ENCODE data around the gene ATXN1. TPM values are rescaled to one million over a fixed set of nuclear protein-coding genes. Genes with fewer than 3 reads are reported as not detected.

The ATXN1 gene
- total RNA-seq (2014; rRNA removed; shearing (Covaris generic)), result 13.4 and 17.2 TPM in 2 replicates
- 9.8 and 20.6 TPM in 2 replicates for polyA plus RNA-seq (2015; cell fraction: cytosol; rRNA removed)
- 36.2 and 46.0 TPM in 2 replicates for polyA plus RNA-seq (2015; cell fraction: nucleus; rRNA removed)

DNA sequence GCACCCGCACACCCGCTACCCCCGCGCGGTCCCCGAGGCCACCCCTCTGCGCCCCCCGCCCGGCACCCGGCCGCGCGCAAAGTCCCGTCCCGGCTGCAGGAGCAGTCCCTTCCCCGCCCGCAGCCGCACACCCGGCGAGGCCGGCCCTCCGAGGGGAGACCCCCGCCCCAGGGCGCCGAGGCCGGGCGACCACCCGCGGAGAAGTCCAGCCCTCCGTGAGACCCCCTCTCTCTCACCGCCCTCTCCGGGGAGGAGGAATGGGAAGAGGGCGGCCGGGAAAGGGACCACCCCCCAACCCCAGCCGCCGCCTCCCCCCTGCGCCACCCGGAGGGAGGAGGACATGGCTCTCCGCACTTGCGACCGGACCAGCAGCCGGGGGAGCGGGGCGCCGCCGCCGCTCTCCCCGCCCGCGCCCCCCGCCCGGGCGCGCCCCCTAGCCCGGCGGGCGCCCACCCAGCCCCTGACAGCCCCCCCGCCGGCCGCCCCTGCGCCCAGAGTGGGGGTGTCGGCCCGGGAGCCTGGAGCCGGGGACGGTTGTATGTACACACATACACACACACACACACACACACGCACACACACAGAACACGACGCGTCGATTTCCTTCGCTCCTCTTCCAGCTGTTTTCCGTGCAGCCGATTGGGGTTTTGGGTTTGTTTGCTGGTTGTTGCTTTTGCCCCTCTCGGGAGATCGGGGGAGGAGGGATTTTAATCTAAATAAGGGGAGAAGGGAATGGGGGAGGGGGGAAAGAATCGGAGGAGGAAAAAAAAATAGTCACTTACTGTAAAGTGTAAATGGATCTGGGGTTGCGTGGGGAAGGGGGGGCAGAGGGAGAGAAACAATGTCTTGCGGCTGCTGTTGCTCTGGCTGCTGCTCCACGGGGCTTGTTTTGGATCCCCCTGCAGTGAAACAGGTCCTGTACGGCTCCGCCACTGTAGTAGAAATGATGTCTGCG is at the start of gene ATXN1:
ATXN1 (minus strand) TSS at position 945 of the 955 bp plus-strand sequence.
- peak; percentile 64 for DNase-seq (ENCODE audit: low read depth, low spot score)
- in situ Hi-C loops (cut with HindIII; ENCODE audit: low pct_unique_long_range_greater_than_20kb, low sequenced_read_pairs), result no loop called here

DNA sequence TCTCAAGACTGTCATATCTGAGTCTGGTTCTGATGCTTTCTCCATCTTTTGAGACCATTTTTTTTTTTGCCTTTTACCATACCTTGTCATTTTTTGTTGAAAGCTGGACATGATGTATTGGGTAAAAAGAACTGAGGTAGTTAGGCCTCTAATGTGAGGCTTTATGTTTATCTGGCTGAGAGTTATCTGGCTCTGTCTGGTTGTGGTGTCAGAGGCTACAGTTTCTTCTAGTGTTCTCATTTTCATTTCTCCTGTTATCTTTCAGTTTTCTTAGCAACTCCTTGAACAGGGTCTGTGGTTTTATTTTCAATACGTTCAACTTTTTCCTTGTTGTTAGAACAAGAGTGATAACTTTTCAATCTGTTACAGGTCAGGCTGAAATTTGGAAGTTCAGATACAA is 49.2 kb upstream of the ATXN1 start:
- in situ Hi-C loops (cut with HindIII; ENCODE audit: low pct_unique_long_range_greater_than_20kb, low sequenced_read_pairs), result no loop called here
- DNase-seq (ENCODE audit: low read depth, low spot score), result no peak

DNA sequence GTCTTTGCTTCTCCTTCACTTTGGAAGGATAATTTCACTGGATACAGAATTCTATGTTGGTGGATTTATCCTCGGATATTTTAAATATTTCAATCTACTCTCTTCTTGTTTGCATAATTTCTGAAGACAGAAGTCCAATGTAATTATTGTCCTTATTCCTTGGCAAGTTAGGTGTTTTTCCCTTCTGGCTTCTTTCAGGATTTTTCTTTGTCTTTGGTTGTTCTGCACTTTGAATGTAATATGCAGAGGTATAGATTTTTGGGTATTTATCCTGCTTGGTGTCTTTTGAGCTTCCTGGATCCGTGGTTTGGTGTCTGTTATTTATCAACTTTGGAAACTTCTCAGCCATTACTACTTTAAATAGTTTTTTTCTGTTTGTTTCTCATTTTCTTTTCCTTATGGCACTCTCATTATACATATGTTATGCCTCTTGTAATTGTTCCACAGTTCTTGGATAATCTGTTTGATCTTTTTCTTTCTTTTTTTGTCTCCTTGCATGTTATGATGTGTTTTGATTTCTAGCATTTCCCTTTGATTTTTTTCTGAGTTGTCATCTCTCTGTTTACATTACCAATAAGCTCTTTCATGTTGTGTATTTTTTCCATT is 48.6 kb upstream of the ATXN1 start:
- no peak for DNase-seq (ENCODE audit: low read depth, low spot score)
- in situ Hi-C loops (cut with HindIII; ENCODE audit: low pct_unique_long_range_greater_than_20kb, low sequenced_read_pairs), result no loop called here

DNA sequence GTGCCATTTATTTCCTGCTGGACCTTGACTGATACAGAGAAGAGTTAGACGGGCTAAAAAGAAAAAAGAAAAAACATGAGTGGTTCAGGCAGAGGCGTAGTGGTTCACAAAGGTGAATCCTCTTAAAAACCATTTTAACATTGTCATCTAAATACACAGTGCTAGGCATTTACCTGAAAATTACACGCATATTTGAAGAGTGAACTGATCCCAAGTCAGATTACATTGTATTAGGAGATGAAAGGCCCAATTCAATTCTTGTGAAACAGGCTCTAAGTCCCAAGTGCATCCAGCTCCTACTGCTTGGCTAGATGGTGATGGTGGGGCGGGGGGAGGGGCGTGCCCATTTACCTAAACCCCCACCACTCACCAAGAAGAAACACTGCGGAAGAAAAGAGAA is 46.7 kb upstream of the ATXN1 start:
- in situ Hi-C loops (cut with HindIII; ENCODE audit: low pct_unique_long_range_greater_than_20kb, low sequenced_read_pairs), result no loop called here
- no peak for DNase-seq (ENCODE audit: low read depth, low spot score)

DNA sequence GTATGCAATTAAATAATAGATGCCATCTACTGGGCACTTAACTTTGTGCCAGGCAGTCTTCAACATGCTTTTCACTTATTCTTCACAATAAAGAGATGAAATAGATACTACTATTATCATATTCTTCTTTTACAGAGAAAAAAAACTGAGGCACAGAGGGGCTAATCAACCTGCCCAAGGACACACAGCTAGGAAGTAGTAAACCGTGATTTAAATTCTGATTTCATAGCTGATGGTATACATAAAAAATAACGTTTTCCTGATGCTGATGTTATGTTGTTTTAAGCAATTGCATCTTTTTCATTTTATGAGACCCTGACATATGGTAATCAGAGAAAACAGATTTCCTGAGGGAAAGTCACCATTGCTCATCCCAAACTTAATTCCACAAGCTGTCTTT is 45.1 kb upstream of the ATXN1 start:
- no peak for DNase-seq (ENCODE audit: low read depth, low spot score)
- in situ Hi-C loops (cut with HindIII; ENCODE audit: low pct_unique_long_range_greater_than_20kb, low sequenced_read_pairs), result no loop called here

DNA sequence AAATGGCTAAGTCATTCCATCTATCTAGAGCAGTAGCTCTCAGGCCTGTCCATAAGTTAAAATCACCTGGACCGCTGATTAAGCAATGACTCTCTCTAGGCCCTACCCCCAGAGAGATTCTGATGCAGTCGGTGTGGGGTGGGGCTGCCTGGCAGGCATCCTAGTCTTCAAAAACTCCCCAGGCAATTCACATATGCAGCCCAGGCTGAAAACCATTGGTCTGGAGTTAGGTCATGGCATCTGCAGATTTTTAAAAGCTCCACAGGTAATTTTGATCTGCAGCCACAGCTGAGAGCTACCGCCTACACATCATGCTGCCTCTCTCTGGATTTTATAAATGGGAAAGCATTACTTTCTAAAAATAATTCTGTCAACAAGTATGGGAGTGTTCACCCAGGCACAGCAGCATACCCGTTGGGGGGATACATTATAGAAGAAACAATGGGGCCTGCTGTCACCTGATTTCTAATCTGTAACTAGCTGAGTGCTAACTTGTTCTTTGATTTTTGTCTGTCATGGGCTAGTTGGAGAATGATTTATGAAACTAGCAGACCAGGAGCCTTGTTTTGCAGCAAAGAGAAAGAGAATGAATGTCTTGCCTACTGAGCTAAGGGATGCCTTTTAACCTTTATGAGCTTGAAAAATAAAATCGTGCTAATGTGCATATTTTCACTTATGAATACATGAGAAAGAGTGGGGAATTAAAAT is 44.1 kb upstream of the ATXN1 start:
- in situ Hi-C loops (cut with HindIII; ENCODE audit: low pct_unique_long_range_greater_than_20kb, low sequenced_read_pairs), result no loop called here

DNA sequence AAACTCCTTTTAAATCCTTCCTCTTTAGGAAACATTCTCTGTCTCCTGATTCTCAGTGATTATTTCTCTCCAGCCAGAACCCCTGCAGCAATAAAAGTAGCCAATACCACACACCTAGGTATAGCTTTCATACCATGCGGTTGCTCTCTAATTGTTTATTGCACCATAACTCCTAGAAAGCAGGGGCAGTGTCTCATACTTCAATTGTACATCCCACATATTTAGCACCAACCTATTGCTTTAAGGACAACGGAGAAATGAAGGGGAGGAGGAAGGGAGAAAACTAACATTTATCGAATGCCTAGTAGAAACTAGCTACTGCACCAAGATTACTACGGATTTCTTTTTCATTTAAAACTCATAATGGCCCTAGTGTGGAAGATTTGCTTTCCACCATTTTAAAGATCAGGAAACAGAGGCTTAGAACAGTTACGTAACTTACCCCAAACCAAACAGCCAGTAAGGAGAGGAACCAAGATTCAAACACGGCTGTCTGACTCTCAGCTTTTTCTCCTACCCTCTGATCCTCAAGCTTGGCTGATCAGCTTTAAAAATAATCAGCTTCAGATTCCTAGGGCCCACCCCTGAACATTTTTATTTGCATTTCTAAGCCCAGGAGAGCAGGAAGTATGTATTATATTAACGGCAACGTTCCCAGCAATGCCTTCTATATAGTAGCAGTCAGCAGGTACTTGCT is 43.4 kb upstream of the ATXN1 start:
- DNase-seq (ENCODE audit: low read depth, low spot score), result no peak
- in situ Hi-C loops (cut with HindIII; ENCODE audit: low pct_unique_long_range_greater_than_20kb, low sequenced_read_pairs), result no loop called here

More for the DNA sequence above, 44.1 kb upstream of the ATXN1 start:
- DNase-seq (ENCODE audit: low read depth, low spot score), result no peak

DNA sequence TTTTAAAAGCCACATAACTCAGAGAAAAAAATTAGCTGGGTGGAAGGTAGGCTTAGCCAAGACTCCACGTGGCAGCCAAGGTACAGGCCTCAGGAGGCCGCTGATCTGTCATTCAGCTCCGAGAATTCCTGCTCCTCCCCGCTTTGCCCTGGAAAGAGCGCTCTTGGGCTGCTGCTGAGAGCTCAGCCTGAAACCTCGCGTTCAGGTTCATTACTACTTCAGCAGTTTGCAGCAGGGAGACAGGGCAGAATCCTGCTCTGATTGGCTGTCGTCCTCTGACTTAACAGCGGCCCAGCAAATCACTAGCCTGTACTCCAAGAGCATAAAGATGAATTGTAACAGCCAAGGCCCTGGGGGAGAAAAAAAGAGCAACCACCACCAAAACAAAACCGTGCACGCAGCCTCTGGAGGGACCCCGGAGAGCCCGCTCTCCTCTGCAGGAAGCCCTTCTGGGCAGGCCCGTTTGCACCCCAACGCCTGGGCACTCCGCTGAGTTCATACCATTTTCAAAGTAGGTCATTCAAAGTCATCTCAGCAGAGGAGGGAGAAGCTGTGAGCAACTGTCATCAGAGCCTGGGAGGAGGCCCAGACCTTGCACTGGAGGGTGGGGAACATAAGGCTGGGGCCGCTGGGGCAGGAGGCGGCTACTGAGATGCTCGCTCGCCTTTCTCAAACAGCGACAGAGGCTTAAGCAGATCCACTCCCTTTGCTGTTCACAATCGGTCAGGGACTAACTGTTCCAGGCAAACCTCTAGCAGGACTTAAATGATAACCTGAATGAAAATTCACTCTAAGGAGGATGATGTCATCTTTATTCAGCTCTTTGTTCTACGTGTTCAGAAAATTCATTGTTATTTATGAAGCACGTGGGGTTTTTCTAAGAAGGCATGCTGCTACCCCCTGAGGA is 42.3 kb upstream of the ATXN1 start:
- peak; percentile 20 for DNase-seq (ENCODE audit: low read depth, low spot score)
- in situ Hi-C loops (cut with HindIII; ENCODE audit: low pct_unique_long_range_greater_than_20kb, low sequenced_read_pairs), result no loop called here

DNA sequence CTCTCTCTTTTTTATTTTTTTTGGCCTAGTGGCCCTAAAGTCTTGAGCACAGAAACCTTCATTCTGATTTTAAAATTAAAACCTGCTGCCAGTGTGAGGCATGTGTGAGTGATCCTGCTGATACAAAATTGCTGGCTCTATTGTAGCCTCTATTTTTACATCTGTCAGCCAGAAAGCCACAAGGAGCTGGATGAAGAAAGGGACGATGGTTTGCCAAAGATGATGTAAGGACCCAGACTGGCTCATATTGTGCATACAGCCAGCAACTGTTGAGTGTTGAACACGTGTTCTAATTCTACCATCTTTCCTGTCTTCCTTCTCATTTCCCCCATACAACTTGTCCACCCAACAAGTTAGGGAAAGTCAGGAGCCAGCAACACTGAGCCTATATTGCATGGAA is 40.8 kb upstream of the ATXN1 start:
- no peak for DNase-seq (ENCODE audit: low read depth, low spot score)
- in situ Hi-C loops (cut with HindIII; ENCODE audit: low pct_unique_long_range_greater_than_20kb, low sequenced_read_pairs), result no loop called here

DNA sequence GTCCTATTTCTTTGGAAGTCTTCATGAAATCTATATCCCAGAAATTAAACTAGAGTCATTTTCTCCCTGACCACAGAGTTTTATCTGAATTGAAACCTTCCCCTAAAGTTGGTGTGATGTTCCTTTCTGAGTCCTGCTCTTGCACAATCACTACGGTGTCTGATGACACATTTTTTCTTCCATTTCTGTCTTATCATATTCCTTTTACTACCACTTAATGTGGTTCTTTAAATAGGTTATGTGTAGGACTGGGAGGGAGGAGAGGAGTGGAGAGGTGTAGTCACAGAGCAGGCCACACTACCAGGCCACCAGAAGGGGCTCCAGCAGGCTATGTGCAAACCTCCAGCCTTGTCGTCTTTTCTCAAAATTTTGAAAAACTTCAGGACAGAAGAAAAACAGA is 39.7 kb upstream of the ATXN1 start:
- no peak for DNase-seq (ENCODE audit: low read depth, low spot score)
- in situ Hi-C loops (cut with HindIII; ENCODE audit: low pct_unique_long_range_greater_than_20kb, low sequenced_read_pairs), result no loop called here

DNA sequence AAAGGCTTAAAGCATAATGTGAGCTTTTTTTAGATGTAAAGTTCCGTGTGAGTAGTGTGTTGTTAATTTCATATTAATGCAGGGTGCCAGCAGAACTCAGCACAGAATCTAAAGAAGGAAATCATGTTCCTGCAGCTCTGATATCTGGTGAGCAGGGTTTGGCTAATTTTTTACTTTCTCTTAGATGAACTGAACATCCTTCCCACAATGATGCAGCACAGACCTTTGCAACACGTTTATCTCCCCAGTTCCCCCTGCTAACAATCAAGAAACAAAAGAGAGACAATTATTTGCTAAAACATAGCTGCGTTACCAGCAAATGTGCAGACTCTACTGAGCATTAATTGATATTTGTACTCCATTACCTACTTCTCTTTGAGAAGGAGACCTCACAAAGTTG is 39.1 kb upstream of the ATXN1 start:
- in situ Hi-C loops (cut with HindIII; ENCODE audit: low pct_unique_long_range_greater_than_20kb, low sequenced_read_pairs), result no loop called here
- no peak for DNase-seq (ENCODE audit: low read depth, low spot score)

DNA sequence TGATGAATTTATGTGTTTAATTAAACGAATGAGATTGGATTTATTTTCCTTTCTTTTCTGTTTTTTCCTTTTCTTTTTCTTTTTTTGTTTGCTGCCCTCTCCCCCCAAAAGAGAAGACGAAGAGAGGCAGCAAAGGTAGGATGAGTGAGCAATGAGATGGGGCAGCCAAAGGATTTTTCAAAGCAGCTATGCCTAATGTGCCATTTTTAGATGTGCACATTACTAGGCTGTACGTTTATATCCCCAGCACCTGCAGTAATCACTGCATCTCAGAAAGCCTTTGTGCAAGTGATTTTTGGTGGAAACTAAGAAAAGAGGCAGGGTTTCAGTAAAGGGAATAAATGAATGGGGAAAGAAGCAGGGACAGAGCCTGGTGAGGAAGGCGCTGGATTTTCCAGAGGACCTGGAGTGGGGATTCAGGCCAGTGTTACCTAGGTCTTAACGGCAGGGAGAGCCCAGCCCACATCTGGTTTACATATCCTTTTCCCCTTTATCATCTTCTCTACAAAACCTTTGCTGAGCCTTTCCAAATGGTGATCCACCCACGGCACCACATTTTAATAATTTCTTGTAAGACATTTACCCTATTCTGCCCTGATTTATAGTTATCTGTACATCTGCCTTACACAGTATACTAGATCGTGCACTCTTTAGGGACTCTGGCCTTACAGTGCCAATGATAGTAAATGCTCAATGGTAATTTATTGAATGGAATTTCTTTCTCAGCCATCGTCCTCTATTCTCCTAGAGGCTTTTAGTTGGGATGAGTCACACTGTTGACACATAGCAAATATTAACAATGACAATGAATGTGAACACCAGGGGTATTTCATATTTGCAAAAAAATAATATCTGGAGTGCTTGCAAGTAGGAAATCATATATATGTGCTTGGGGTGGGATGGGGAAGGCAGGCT is 38.3 kb upstream of the ATXN1 start:
- in situ Hi-C loops (cut with HindIII; ENCODE audit: low pct_unique_long_range_greater_than_20kb, low sequenced_read_pairs), result no loop called here

DNA sequence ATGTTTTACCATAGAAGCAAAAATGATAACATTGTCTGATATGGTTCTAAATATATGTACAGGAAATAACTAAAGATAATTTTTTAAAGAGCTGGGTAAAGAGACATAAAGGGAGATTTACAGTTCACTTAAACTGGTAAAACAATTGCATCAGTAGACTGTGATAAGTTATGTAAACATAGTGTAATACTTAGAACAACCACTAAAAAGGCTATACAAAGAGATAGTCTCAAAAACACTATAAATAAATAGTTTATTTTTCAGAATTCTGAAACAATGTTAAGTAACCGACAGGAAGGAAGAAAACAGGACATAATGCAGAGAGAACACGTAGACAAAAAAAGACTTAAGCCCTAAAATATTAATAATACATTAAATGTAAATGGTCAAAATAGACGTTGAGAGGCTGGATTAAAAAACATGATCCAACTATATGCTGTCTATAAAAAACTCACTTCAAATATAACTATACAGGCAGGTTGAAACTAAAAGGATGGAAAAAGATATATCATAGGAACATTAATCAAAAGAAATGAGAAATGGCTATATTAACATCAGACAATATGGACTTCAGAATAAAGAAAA is 32.7 kb upstream of the ATXN1 start:
- in situ Hi-C loops (cut with HindIII; ENCODE audit: low pct_unique_long_range_greater_than_20kb, low sequenced_read_pairs), result no loop called here

More for the DNA sequence above, 38.3 kb upstream of the ATXN1 start:
- DNase-seq (ENCODE audit: low read depth, low spot score), result no peak

DNA sequence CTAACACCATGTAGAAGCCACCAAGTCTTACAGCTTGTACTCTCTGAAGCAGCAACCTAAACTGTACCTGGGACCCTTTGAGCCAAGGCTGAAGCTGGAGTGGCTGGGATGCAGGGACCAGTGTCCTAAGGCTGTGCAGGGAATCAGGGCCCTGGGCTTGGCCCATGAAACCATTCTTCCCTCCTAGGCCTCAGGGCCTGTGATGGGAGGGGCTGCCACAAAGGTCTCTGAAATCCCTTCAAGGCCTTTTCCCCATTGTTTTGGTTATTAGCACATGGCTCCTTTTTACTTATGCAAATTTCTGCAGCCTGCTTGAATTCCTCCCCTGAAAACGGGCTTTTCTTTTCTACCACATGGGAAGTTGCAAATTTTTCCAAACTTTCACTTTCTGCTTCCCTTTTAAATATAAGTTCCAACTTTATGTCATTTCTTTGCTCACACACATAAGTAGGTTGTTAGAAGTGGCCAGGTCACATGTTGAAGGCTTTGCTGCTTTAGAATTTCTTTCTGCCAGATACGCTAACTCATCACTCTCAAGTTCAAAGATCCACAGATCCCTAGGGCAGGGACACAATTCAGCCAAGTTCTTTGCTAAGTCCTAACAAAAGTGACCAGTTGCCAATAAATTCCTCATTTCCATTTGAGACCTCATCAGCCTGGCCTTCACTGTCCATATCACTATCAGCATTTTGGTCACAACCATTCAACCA is 28.2 kb upstream of the ATXN1 start:
- DNase-seq (ENCODE audit: low read depth, low spot score), result no peak
- in situ Hi-C loops (cut with HindIII; ENCODE audit: low pct_unique_long_range_greater_than_20kb, low sequenced_read_pairs), result no loop called here

More for the DNA sequence above, 32.7 kb upstream of the ATXN1 start:
- no peak for DNase-seq (ENCODE audit: low read depth, low spot score)

DNA sequence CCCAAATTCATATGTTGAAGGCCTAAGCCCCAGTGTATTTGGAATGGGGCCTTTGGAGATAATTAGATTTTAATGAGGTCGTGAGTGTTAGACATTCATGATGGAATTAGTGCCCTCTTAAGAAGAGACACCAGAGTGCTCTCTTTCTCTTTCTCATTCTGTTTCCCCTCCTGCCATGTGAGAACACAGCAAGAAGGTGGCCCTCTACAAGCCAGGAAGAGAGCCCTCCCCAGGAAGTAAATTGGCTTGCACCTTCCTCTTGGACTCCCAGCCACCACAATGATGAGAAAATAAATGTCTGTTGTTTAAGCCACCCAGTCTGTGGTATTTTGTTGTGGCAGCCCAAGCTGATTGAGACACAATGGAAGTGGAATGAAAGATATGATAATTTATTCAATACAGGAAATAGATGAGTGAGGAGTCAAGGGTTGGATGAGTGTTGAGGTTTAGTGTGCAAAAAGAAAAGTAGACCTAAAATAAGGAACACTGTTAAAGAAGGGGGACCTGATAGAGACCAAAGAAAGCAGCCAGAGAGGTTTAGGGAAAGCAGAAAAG is 25.9 kb upstream of the ATXN1 start:
- no peak for DNase-seq (ENCODE audit: low read depth, low spot score)
- in situ Hi-C loops (cut with HindIII; ENCODE audit: low pct_unique_long_range_greater_than_20kb, low sequenced_read_pairs), result no loop called here
